ENCODE results near the gene PTPRG. TPM values are rescaled to one million over a fixed set of nuclear protein-coding genes. Genes with fewer than 3 reads are reported as not detected.

PTPRG gene
- total RNA-seq, 6 experiments from 2014 or later, result 11.7 to 27.8 (median 14.7) TPM

- no peak overlapping the region for H3K27ac ChIP-seq
- ATAC-seq (no peak), DNase-seq (no peak)
- H3K27me3 ChIP-seq, result no peaks in the 10 kb centered on the region
- H3K4me3 ChIP-seq, result no peak overlapping the region
- intact Hi-C loops (cut with DNase I), result no loop called here
- H3K4me1 ChIP-seq, result no peaks in the 10 kb centered on the region
- H3K36me3 ChIP-seq, result no peaks in the 10 kb centered on the region
- WGBS (ENCODE audit: insufficient coverage, low coverage, low lambda C conversion rate, missing lambda C conversion rate), result 83% methylated on average over 2 of the region's 3 CpGs
- TF ChIP-seq POLR2A (IDR thresholded peaks at IDR 0.05) (no peak), CTCF (IDR thresholded peaks at IDR 0.05) (no peak)
- no peaks in the 10 kb centered on the region for H3K9me3 ChIP-seq
Observed at GRCh38 chr3:62103531-62103930, 542.2 kb downstream of the PTPRG start.

GRCh38 chr3:62109534-62109933 is 548.2 kb downstream of the PTPRG start:
- no peak overlapping the region for H3K27ac ChIP-seq
- intact Hi-C loops (cut with DNase I), result no loop called here
- H3K27me3 ChIP-seq, result no peaks in the 10 kb centered on the region
- no peaks in the 10 kb centered on the region for H3K4me1 ChIP-seq
- WGBS (ENCODE audit: insufficient coverage, low coverage, low lambda C conversion rate, missing lambda C conversion rate), result no CpG with 5 or more reads among the region's 1 CpG
- no peak overlapping the region for H3K4me3 ChIP-seq
- no peaks in the 10 kb centered on the region for H3K9me3 ChIP-seq
- DNase-seq (no peak), ATAC-seq (no peak)
- H3K36me3 ChIP-seq, result no peaks in the 10 kb centered on the region
- TF ChIP-seq CTCF (IDR thresholded peaks at IDR 0.05) (no peak), POLR2A (IDR thresholded peaks at IDR 0.05) (no peak)

DNA sequence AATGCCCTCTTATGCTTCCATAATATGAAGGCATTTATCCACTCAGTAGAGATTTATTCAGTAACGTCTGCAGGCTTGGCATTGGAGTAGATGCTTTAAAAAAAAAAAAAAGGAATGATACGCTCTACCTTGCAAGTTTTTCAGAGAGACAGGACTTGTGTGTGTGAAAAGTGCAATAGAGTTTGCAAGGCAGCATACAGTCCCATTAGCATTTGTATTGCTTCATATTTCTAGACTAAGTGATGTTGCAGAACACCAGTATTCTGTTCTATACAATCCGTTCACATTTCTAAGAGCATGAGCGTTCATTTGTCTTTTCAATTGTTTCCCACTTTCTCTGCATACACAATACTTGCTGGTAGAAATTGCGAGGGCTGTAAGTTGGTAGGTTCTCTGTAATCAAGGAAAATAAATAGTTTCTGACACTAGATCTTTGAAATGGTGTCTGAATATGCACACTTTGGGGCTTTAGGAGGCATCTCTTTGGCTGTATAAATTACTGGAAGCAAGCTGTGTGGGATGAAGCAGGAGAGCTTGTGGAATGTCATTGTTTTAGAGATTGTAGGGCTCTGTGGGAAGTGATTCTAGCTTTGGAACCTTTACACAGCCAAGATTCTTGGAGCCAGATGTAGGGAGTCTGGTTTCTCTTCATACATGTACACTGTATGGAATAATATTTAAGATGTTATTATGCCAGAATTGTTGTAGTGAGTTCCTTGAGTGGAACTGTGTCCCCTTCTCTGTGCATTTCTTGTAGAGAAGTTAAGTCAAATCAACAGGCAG is 549.3 kb downstream of the PTPRG start:
- TF ChIP-seq CTCF (IDR thresholded peaks at IDR 0.05) (no peak), POLR2A (IDR thresholded peaks at IDR 0.05) (no peak)
- DNase-seq, result no peak
- WGBS (ENCODE audit: insufficient coverage, low coverage, low lambda C conversion rate, missing lambda C conversion rate), result 91% methylated on average over 5 of the region's 5 CpGs
- intact Hi-C loops (cut with DNase I), result no loop called here
- ATAC-seq, result no peak
- H3K4me3 ChIP-seq, result no peak overlapping the region
- no peak overlapping the region for H3K27ac ChIP-seq
- H3K27me3 ChIP-seq, result no peaks in the 10 kb centered on the region
- H3K36me3 ChIP-seq, result no peaks in the 10 kb centered on the region
- H3K9me3 ChIP-seq, result no peaks in the 10 kb centered on the region
- no peaks in the 10 kb centered on the region for H3K4me1 ChIP-seq

GRCh38 chr3:62113092-62113491 is 551.7 kb downstream of the PTPRG start:
- ATAC-seq (no peak), DNase-seq (no peak)
- H3K36me3 ChIP-seq, result no peaks in the 10 kb centered on the region
- TF ChIP-seq POLR2A (IDR thresholded peaks at IDR 0.05) (no peak), CTCF (IDR thresholded peaks at IDR 0.05) (no peak)
- WGBS (ENCODE audit: insufficient coverage, low coverage, low lambda C conversion rate, missing lambda C conversion rate), result 83% methylated on average over 3 of the region's 3 CpGs
- H3K4me3 ChIP-seq, result no peak overlapping the region
- H3K27me3 ChIP-seq, result no peaks in the 10 kb centered on the region
- intact Hi-C loops (cut with DNase I), result no loop called here
- H3K9me3 ChIP-seq, result no peaks in the 10 kb centered on the region
- no peak overlapping the region for H3K27ac ChIP-seq
- H3K4me1 ChIP-seq, result no peaks in the 10 kb centered on the region

Data from right lobe of liver (tissue), 6 donors.